ENCODE results near the gene CYP1A2.

DNA sequence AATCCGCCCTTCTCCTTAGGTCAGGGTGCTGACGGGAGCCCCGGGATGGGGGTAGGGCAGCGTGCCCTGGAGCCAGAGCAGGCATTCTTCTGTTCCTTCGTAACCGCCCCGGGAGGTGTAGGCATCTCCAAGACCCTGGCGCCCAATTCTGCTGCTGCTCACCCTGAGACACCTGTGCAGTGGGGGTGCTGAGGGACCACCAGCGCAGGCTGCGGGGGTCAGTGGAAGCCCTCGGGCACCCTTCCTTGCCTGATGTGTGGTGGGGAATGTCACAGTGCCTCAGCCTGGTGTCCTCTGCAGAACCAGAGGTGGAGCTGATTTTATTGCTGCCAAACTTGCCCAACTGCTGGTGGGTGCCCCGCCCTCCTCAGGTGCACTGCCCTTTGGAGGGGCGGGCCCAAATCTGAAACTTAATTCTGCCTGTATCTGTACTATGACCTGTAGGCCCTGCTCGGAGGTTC lies 40.6 kb downstream of the CYP1A2 start:
- TF ChIP-seq, protein P1, sequence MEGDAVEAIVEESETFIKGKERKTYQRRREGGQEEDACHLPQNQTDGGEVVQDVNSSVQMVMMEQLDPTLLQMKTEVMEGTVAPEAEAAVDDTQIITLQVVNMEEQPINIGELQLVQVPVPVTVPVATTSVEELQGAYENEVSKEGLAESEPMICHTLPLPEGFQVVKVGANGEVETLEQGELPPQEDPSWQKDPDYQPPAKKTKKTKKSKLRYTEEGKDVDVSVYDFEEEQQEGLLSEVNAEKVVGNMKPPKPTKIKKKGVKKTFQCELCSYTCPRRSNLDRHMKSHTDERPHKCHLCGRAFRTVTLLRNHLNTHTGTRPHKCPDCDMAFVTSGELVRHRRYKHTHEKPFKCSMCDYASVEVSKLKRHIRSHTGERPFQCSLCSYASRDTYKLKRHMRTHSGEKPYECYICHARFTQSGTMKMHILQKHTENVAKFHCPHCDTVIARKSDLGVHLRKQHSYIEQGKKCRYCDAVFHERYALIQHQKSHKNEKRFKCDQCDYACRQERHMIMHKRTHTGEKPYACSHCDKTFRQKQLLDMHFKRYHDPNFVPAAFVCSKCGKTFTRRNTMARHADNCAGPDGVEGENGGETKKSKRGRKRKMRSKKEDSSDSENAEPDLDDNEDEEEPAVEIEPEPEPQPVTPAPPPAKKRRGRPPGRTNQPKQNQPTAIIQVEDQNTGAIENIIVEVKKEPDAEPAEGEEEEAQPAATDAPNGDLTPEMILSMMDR (IDR thresholded peaks at IDR 0.05): no peak
- TF ChIP-seq POLR2A (IDR thresholded peaks at IDR 0.05): no peak
- no peak for TF ChIP-seq EP300 (IDR thresholded peaks at IDR 0.05)
- TF ChIP-seq POLR2AphosphoS5 (IDR thresholded peaks at IDR 0.05): no peak
